GM19455 (cell line): ENCODE results near the gene RTL10.
A peak's percentile ranks its signal among the peaks of the same experiment; 100 is the strongest.

Source experiments
- ATAC-seq: cut with Tn5 transposase; IDR thresholded peaks from one replicate; pipeline ENCODE4 v1.9.1; 2021; ENCODE audit not compliant: unreplicated experiment

RTL10 gene

DNA sequence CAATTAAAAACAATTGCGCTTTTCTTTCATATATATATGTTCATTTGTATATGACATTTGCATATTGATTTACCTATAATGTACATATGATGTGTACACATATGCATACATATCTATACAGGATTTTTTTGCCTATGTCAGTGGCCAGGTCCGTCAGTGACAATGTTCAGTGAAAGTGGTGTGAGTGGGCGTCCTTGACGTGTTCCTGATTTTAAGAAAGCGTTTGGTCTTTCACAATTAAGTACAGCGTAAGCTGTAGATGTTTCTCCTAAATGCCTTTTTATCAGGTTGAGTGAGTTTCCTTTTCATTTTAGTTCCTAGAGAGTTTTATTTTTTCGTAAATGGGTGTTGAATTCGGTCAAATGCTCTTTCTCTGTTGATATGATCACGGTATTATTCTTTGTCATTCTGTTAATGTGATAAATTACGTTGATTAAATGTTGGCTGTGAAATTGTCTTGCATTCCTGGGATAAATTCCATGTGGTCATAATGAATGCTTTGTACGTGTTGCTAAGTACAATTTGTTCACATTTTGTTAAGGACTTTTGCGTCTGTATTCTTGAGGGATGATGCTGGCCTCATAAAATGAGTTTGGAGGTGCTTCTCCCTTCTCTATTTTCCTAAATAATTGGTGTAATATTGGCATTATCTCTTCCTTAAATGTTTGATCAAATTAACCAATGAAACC, 10.6 kb upstream of the RTL10 start:
- no peak for ATAC-seq

DNA sequence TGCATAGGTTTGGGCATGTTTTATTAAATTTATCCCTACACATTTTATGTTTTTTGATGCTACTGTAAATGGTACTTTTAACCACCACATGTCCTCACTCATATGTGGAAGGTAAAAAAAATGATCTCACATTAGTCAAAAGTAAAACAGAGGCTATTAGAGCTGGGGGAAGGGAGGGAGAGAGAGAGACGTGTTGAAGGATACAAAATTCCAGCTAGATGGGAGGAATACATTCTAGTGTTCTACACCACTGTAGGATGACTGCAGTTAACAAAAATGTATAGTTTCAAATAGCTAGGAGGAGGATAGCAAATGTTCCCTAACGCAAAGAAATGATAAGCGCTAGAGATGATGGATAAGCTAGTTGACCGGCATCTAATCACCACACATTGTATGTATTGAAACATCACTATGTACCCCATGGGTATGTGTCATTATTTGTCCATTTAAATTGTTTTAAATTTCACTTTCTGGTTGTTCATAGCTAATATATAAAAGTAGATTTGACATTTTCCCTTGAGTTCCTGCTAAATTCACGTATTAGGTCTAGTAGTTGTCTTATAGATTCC, 9.9 kb upstream of the RTL10 start:
- no peak for ATAC-seq

DNA sequence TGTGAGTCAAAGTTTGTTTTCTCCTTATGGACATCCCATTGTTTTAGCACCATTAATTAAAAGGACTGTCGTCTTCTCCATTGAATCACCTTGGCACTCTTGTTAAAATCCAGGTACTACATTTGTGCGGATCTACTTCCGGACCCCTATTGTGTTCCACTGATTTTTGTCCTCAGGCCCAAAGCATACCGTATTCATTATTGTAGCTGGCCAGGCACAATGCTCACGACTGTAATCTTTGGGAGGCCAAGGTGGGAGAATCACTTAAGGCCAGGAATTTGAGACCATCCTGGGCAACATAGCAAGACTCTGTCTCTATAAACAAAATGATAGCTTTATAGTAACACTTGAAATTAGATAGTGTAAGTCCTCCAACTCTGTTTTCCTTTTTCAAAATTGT, 8.9 kb upstream of the RTL10 start:
- ATAC-seq, result no peak

DNA sequence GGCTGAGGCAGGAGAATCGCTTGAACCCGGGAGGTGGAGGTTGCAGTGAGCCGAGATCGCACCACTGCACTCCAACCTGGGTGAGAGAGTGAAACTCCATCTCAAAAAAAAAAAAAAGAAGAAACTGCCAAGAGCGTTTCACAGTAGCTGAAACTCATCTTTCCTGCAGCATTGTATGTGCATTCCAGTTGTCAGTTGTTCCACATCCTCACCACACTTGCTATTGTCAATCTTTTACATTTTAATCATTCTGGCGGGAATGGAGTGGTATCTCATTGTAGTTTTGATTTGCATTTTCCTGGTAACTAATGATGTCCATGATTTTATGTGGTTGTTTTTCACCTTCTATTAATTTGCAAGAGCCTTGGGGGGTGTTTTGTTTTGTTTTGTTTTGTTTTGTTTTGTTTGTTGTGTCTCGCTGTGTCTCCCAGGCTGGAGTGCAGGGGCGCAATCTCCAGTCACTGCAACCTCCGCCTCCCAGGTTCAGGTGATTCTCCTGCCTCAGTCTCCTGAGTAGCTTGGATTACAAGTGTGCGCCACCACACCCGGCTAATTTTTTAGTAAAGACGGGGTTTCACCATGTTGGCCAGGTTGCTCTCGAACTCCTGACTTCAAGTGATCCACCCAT, 8.1 kb upstream of the RTL10 start:
- ATAC-seq, result no peak

DNA sequence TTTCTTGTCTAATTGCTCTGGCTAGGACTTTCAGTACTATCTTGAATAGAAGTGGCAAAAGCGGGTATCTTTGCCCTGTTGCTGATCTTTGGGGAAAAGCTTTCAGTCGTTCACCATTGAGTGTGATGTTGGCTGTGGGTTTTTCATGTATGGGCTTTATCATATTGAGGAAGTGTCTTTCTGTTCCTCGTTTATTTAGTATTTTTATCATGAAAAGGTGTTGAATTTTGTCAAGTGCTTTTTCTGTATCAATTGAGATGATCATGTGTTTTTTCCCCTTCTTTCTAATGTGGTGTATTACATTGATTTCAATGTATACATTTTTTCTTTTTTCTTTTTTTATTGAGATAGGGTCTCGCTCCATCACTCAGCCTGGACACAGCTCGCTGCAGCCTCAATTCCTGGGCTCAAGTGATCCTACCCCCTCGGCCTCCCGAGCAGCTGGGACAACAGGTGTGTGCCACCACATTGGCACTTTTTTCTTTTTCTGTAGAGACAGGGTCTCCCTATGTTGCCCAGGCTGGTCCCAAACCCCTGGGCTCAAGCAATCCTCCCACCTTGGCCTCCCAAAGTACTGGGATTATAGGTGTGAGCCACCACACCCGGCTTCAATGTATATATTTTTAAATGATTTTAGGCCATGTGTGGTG, 5.3 kb upstream of the RTL10 start:
- no peak for ATAC-seq

DNA sequence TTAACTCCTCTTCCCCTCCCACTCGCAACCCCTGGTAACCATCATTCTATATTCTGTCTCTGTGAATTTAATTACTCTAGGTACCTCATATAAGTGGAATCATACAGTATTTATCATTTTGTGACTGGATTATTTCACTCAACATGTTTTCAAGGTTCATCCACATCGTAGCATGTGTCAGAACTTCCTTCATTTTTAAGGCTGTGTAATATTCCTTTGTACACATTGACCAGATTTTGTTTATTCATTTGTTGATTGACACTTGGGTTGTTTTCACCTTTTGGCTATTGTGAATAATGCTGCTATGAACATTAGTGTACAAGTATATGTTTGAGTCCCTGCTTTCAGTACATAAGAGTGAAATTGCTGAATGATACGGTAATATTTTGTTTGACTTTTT, 2.7 kb upstream of the RTL10 start:
- ATAC-seq, result no peak

DNA sequence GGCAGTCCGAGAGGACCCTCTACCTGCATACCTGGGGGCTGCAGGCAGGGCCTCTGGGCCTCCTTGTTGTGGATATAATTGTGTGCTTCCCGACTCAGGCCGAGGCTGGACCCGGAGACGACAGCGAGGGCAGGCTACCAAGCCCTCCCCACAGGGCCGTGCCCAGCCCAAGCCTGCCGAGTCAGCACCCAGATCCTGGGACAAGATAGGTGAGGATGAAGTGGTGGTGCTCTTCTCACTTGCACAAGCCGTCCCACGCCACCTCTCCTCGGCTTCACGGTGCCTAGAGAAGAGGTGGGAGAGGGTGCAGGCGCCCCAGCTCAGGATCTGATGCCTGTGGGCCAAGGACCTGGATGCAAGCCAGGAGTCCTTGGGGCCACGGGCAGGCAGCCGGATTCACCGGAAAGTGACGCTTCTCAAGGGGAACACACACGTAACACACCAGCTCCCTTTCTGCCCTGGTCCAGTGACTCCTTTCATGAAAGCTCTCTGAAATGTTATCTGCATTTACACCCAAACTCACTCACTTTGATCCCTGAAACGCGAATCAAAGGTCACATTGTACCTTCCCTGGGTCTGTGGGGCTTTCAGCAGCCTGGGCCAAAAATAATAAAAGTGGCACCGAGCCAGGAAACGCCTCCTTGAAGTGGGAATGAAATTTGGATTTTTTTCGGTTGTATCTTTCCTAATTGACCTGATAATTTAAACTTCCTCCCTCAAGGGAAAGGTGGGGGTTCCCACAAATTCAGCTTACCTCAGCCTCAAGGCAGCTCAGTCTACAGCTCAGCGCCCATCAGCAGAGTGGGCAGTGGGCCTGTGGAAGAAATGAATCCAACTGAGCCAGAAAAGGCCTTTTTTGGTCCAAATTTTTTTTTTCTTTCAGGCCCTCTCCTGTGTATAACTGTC, 1.1 kb upstream of the RTL10 start:
- ATAC-seq, result peak; percentile 15

DNA sequence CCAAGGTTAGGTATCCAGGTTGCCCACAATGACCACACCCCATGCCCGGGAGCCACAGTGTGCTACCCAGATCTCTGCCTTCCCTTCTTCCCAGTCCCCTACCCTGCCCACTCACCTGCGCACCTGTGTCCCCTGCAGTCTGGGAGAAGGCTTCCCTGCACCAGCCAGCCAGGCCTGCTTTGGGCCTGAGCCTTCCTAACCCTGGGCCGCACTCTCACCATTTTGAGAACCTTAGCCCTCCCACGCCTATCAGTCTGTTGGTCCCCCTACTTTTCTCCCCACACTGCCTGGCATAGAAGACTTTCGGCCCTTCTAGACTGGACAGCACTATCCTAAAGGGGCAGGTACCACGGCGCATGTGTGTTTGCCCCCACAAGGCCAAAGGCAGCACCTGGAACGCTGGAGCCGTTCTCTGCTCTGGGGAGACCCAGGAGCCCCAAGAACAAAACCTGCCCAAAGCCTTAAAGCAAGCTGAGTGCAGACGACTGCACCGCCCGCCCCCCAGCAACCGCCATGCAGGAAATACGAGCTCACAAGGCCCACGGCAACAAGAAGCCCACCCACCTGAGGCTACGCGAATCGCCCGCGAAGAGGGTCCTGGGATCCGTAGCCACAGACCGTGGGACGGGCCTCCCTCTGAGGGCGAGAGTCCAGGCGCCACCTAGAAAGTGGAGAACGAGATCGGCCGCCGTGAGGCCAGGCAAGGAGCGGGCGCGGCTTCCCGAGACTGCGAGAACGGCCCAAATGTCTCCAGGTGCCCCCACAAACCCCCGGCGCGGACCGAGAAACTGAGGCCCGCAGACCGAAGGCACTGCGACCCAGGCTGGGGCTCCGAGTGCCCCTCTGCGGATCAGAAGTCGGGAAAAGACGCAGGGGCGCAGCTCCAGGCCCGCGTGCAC, 546 bp downstream of the RTL10 start:
- peak; percentile 2 for ATAC-seq

DNA sequence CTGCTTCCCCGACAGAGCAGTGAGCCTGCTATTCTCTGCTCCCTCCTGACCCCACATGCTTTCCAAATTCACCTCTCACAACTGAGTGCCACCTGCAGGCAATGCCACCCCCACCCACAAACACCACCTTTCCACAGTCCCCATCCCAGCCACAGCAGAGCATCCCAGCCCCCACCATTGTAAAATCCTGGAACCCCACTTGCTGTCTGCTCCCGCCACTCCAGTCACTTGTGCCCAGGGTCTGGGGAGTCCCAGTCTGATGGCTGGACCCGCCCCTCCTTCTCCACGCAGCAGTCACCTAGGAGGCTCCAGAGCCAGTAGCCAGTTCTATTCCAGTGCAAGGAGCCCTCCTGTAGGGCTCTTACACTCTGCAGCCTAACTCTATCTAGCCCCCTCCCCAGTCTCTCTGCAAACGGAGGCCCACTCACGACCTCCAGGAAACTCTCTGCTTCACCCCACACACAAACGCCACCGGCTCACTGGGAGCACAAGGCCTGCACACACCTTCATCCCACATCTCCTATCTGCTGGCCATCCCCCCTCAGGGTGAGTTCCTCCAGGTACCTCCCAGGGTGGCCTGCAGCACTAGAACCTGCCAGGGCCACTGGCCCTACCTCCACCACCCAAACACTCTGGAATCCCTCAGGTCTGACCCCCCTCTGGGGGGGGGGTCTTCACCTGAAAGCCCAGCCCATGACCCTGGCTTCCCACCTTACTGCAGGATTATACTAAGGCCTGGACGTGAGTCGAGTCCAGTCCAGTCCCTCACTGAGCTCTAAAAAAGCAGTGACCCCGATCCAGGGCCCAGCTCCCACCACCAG, 1.4 kb downstream of the RTL10 start:
- ATAC-seq, result no peak

DNA sequence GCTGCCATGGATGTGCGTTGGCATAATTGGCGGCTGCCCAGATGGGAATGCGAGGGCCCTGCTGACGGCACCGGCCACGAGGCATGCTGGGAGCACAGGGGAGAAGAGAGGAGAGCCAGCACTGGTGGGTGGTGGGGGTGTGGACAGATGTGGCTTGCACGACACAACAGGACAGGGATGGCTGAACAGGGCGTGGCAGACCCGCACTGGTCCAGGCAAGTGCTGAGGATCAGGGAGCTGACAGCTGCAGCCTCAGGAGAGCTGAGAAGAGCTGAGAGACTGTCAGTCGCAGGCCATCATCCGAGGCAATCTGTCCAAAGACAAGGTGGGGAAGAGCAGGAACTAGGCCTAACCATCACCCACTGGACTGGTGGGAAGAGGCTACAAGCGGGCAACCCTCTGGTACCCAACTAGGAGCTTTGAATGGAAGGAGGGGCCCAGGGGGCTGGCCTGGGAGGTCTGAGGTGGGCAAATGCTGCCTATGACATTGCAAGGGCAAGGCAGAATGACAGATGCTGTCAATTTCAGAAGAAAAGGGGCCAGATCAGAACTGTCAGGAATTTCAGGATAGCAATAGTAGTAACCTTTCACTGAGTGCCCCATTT, 2.4 kb downstream of the RTL10 start:
- ATAC-seq, result no peak

DNA sequence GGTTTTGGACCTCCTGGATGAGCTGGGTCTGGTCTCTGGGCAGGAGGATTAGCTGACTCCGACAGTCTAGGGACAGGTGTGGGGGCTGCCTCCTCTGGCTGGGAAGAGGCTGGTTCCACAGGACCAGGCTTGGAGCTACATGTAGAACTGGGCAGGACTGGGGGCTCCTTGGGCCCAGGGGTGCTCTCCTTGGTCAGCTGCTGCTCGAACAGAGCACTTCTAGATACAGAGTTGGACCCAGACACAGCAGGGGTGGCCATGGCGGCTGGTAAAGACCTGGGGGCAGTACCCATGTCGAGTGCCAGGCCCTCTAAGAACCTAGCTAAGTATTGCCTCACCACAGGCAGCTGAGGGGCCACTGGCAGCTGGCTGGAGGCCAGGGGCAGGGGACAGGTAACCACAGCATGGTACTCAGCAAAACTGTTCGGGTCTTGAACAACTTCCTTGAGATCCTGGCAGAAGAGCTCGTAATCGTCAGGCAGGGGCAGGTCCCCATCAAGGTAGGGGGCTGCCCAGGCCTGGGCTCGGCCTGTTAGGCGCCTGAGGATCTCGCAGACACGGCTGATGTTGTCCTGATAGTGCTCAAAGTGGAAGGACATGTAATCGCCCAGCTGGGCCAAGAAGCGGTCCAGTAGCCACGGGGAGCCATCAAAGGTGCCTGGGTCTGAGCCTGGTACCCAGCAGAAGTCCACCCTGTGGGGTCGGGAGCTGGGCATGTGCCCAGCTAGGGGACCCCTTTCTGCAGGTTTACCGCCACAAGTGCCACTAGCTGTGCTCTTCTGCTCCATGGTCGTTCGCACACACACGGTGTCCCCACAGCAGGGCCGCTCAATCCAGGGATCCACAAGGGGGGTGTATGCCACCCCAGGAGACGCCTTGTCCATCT, 3.1 kb downstream of the RTL10 start:
- no peak for ATAC-seq

DNA sequence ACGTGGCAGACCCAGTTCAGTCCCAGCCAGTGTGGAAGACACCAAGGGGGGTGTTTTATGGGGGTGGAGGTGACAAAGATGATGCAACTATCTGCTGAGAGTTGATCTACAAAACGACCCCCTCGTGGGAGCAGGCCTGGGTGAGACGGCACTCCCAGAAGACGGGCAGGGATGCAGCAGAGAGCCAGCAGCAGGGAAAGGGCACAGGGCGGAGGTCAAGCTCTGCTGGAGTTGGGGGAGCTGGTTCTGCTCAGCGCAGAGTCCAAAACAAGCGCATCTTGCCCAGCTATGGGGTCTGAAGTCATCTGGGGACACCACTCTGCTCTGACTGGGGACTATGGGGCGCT, 3.9 kb downstream of the RTL10 start:
- no peak for ATAC-seq

DNA sequence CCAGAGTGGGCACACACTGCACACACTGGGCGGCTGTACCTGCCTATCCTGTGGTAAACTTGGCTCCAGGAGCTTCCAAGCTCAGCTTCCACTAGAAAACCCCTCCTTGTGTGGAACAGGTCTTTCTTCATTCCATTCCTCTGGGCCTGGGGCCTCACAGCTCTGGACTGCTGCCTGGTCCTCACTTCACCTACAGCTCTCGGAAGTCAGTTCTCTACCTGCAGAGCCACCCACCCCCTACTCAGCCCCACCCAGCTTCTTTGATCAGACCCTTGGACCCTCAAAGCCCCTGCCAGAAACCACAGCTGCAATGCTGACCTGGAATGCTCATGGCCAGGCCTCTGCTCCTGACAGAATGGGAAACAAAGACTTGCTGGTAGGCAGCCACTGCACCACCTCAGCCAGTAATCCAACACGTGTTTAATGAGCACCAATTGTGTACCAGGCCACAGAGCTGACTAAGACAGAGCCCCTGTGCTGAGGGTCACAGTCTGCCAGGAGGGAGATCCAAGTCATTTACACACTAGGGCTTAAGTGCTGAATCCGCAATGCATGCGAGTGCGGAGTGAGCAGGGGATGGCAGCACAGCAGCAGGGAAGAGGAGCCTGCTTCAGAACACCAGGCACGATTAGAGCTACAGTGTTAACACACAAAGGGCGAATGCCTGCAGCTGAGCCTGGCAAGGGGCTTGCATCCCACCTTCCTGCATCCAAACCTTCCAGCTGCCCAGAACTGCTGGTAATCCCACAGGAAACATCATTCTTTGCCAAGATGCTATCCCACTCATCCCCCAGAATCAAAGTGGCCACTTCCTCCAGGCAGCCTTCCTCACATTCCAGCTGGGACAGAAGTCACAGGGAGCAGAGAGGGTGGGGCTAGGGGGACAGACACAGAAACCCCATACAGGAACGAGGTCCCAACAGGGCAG, 4.6 kb downstream of the RTL10 start:
- ATAC-seq, result no peak

DNA sequence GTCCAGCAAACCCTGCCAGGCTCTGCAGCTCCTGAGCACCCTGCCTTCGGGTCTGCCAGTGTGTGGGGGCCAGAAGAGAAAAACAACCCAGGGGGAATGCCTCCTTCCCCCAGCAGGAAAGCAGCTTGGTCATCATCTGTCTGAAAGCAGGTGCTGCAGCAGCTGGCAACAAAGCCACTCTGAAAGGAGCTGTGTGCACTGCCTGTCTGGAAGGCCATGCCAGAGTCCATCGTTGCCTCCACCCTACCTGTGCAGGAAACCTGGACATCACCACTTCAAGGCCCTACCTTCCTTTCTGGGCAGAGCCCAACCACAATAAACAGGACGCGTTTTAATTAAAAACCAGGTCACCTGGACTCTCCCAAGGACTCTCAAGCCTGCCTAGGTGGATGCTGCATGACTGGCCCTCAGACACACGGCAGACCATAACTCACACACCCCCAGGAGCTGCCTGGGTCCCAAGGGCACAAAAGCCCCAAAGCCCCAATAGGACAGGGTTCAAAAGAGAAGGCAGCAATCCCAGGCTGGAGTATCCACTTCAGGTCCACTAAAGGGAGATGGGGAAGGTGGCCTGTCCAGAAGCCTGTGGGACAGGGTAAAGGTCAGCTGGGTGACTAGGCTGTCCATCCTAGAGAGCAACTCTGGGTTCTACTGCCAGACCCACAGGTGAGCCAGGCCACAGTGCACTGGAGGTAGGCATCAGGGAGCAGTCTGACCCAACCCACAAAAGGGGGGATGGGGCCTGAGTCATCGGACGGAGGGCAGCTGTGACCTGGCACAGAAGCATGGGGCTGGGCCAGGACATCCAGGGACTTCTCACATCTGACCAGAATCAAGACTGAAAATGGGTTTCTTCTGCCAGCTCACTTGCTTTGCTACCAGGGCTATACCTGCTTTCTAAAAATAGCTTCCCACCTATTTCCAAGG, 6.1 kb downstream of the RTL10 start:
- ATAC-seq, result no peak

DNA sequence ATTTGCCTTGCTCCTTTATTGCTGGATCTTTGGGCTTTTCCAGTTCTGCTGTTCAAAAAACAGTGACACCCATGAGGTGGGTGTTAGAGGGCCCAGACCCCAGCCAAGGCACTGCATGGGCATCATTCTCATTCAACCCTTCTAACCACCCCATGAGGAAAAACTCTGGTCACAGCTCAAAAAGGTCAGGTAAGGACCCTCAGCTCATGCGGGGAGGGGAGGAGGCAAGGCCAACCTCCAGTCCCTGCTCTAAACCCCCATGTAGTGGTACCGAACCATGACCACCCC, 7.4 kb downstream of the RTL10 start:
- ATAC-seq, result no peak
